Measurements from ENCODE around the gene NFKBIL1.

GRCh38 chr6:31577579-31577966 lies 30.2 kb downstream of the NFKBIL1 start:
- TF ChIP-seq CTCF (IDR thresholded peaks at IDR 0.05; ENCODE audit: insufficient read depth, low read length), result no peak
- no peak for TF ChIP-seq REST (IDR thresholded peaks at IDR 0.05; ENCODE audit: insufficient replicate concordance, low read depth)
- no peak for TF ChIP-seq GABPA (IDR thresholded peaks at IDR 0.05; ENCODE audit: low read depth)
- TF ChIP-seq POLR2AphosphoS5 (IDR thresholded peaks at IDR 0.05; ENCODE audit: low read depth), result no peak
